GM19455 (cell line): ENCODE measurements around the gene SCNN1G.

Experiments
- ATAC-seq: cut with Tn5 transposase; IDR thresholded peaks from one replicate; pipeline ENCODE4 v1.9.1; 2021; ENCODE audit not compliant: unreplicated experiment

SCNN1G gene

GRCh38 chr16:23195366-23195978, 12.9 kb downstream of the SCNN1G start:
- no peak for ATAC-seq

- ATAC-seq = no peak
These were observed 14.0 kb downstream of the SCNN1G start for GRCh38 chr16:23196539-23196938.

GRCh38 chr16:23202166-23202565, 19.6 kb downstream of the SCNN1G start:
- ATAC-seq = no peak

- no peak for ATAC-seq
These were observed 24.4 kb downstream of the SCNN1G start for GRCh38 chr16:23206986-23207385.

- ATAC-seq = no peak
These were observed 24.9 kb downstream of the SCNN1G start for GRCh38 chr16:23207485-23207884.

GRCh38 chr16:23209606-23210005, 27.1 kb downstream of the SCNN1G start:
- ATAC-seq = no peak

GRCh38 chr16:23213831-23214230, 31.3 kb downstream of the SCNN1G start:
- ATAC-seq = no peak

- ATAC-seq = no peak
These were observed 32.3 kb downstream of the SCNN1G start for GRCh38 chr16:23214796-23215195.

GRCh38 chr16:23215435-23215834, 32.9 kb downstream of the SCNN1G start:
- no peak for ATAC-seq

GRCh38 chr16:23216658-23217246, 34.2 kb downstream of the SCNN1G start:
- no peak for ATAC-seq

GRCh38 chr16:23217646-23218045, 35.1 kb downstream of the SCNN1G start:
- no peak for ATAC-seq

- ATAC-seq = no peak
These were observed 40.4 kb downstream of the SCNN1G start for GRCh38 chr16:23222929-23223328.

GRCh38 chr16:23223368-23223767, 40.8 kb downstream of the SCNN1G start:
- ATAC-seq = no peak

GRCh38 chr16:23225109-23225508, 42.6 kb downstream of the SCNN1G start:
- no peak for ATAC-seq

- no peak for ATAC-seq
These were observed 43.1 kb downstream of the SCNN1G start for GRCh38 chr16:23225634-23226033.

GRCh38 chr16:23227529-23227928, 45.0 kb downstream of the SCNN1G start:
- ATAC-seq = no peak

GRCh38 chr16:23229714-23230113, 47.2 kb downstream of the SCNN1G start:
- ATAC-seq = no peak

- no peak for ATAC-seq
These were observed 50.3 kb downstream of the SCNN1G start for GRCh38 chr16:23232806-23233205.

- no peak for ATAC-seq
These were observed 52.6 kb downstream of the SCNN1G start for GRCh38 chr16:23235176-23235575.

- no peak for ATAC-seq
These were observed 54.4 kb downstream of the SCNN1G start for GRCh38 chr16:23236983-23237382.

- ATAC-seq = no peak
These were observed 58.4 kb downstream of the SCNN1G start for GRCh38 chr16:23240994-23241393.

GRCh38 chr16:23244122-23244521, 61.6 kb downstream of the SCNN1G start:
- no peak for ATAC-seq

- no peak for ATAC-seq
These were observed 62.7 kb downstream of the SCNN1G start for GRCh38 chr16:23245268-23245667.
